Ishikawa (cell line): ENCODE measurements around the gene MAB21L2.

ENCODE experiments used
- EGR1 ChIP-seq: IDR thresholded peaks from 2 replicates; pipeline ENCODE4 v1.6.1; 2012
- EP300 ChIP-seq: IDR thresholded peaks from 2 replicates; pipeline ENCODE4 v1.6.1; 2012; ENCODE audit warnings: borderline replicate concordance
- FOXM1 ChIP-seq: IDR thresholded peaks from 2 replicates; pipeline ENCODE4 v1.6.1; 2012; ENCODE audit warnings: low read depth, borderline replicate concordance
- NFIC ChIP-seq: IDR thresholded peaks from 2 replicates; pipeline ENCODE4 v1.6.1; 2012
- TAF1 ChIP-seq: IDR thresholded peaks from 2 replicates; pipeline ENCODE4 v1.6.1; 2012; ENCODE audit warnings: low read depth, mild to moderate bottlenecking
- TEAD4 ChIP-seq: IDR thresholded peaks from 2 replicates; pipeline ENCODE4 v1.6.1; 2012
- YY1 ChIP-seq: IDR thresholded peaks from 2 replicates; pipeline ENCODE4 v1.6.1; 2012; ENCODE audit warnings: low read depth
- ZBTB7A ChIP-seq: IDR thresholded peaks from 2 replicates; pipeline ENCODE4 v1.6.1; 2012; ENCODE audit warnings: low read depth
- TF ChIP-seq, protein P1 (sequence below): IDR thresholded peaks from 2 replicates; pipeline ENCODE4 v1.6.1; 2012; ENCODE audit warnings: low read depth, mild to moderate bottlenecking

DNA sequence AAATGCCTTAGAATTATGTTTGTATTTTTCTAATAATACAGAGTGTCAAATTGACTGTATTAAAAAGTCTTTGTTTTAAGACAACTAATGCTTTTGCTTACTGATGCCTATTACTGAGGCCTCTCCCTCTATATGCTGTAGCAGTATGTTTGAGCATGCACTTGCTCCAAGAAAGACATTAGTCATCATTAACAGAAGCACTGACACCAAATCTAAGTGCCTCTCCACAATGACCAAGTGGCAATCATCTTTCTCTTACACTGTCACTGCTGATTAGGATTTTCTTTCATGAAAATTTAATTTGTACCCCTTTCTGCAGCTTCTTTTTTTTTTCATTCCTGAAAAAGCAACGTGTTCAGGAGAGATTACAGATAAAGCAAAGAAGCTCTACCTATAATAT lies 11.1 kb upstream of the MAB21L2 start:
- TF ChIP-seq NFIC (no peak), EP300 (no peak), FOXM1 (no peak), TAF1 (no peak), ZBTB7A (no peak), YY1 (no peak), TEAD4 (no peak), EGR1 (no peak)
- TF ChIP-seq, protein P1, sequence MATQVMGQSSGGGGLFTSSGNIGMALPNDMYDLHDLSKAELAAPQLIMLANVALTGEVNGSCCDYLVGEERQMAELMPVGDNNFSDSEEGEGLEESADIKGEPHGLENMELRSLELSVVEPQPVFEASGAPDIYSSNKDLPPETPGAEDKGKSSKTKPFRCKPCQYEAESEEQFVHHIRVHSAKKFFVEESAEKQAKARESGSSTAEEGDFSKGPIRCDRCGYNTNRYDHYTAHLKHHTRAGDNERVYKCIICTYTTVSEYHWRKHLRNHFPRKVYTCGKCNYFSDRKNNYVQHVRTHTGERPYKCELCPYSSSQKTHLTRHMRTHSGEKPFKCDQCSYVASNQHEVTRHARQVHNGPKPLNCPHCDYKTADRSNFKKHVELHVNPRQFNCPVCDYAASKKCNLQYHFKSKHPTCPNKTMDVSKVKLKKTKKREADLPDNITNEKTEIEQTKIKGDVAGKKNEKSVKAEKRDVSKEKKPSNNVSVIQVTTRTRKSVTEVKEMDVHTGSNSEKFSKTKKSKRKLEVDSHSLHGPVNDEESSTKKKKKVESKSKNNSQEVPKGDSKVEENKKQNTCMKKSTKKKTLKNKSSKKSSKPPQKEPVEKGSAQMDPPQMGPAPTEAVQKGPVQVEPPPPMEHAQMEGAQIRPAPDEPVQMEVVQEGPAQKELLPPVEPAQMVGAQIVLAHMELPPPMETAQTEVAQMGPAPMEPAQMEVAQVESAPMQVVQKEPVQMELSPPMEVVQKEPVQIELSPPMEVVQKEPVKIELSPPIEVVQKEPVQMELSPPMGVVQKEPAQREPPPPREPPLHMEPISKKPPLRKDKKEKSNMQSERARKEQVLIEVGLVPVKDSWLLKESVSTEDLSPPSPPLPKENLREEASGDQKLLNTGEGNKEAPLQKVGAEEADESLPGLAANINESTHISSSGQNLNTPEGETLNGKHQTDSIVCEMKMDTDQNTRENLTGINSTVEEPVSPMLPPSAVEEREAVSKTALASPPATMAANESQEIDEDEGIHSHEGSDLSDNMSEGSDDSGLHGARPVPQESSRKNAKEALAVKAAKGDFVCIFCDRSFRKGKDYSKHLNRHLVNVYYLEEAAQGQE: no peak
